K562 (cell line): ENCODE results near the gene YAE1. TPM values are rescaled to one million over a fixed set of nuclear protein-coding genes. Genes with fewer than 3 reads are reported as not detected.
A peak's percentile ranks its signal among the peaks of the same experiment; 100 is the strongest.

ENCODE experiments used
- DNMT1 ChIP-seq: fragments of 450-650 bp; IDR thresholded peaks from 2 replicates; pipeline ENCODE4 v1.6.1; 2016; ENCODE audit warnings: antibody characterized with exemption, mild to moderate bottlenecking
- L3MBTL2 ChIP-seq: fragments of 450-650 bp; IDR thresholded peaks from 2 replicates; pipeline ENCODE4 v1.6.1; 2016; ENCODE audit warnings: mild to moderate bottlenecking, moderate library complexity
- NONO ChIP-seq, 2 experiments: fragments of 200-400 bp in 1 of 2; fragments of 450-650 bp in 1 of 2; formaldehyde crosslinking in 1 of 2; IDR thresholded peaks; 2 replicates each; pipeline ENCODE4 v1.6.1; 2017; ENCODE audit warnings: low read depth in 2 of 2, mild to moderate bottlenecking in 2 of 2, moderate library complexity in 2 of 2, low read length in 1 of 2
- SMAD1 ChIP-seq: fragments of 150-350 bp; IDR thresholded peaks from 2 replicates; pipeline ENCODE4 v1.6.1; 2014; ENCODE audit warnings: low read length, low read depth; ENCODE audit not compliant: partially characterized antibody
- ZNF589 ChIP-seq: fragments of 200-800 bp; sonication (Bioruptor generic); IDR thresholded peaks from 2 replicates; pipeline ENCODE4 v1.6.1; 2016; ENCODE audit warnings: low read depth, missing genetic modification characterization, missing compliant biosample characterization
- polyA plus RNA-seq, 8 experiments: library from polyadenylated mRNA; depleted of rRNA in 4 of 8; stranded (reverse) in 5 of 8; unstranded in 3 of 8; fragments of >200 nt; fragmentation: Nextera tagmentation in 2 of 8; fragmentation: Illumina TruSeq in 1 of 8; extraction: Ambion mirVana in 2 of 8; extraction: Trizol in 1 of 8; gene quantifications; 2 replicates each; pipeline versions ENCODE4 v1.2.1 to v1.2.3, GENCODE V29; 2011 to 2014; ENCODE audit warnings: inconsistent platforms in 1 of 8, missing spikeins in 1 of 8
- total RNA-seq, 7 experiments: library from RNA; depleted of rRNA in 6 of 7; stranded (reverse); fragments of >200 nt in 6 of 7; fragmentation: Illumina TruSeq in 2 of 7; extraction: Trizol in 2 of 7; gene quantifications; 2 replicates each; pipeline versions ENCODE4 v1.2.1 to v1.2.3, GENCODE V29; 2011 to 2021; ENCODE audit warnings: low replicate concordance in 1 of 7
- TF ChIP-seq, protein P1 (sequence below): fragments of 450-650 bp; IDR thresholded peaks from 2 replicates; pipeline ENCODE4 v1.6.1; 2016; ENCODE audit warnings: mild to moderate bottlenecking, moderate library complexity
- TF ChIP-seq, protein P2 (sequence below), 3 experiments: IDR thresholded peaks in 2 of 3; conservative IDR thresholded peaks in 1 of 3; 2 replicates each; pipeline ENCODE4 v1.5.1; 2011 to 2012; ENCODE audit warnings: low read length in 3 of 3, mild to moderate bottlenecking in 3 of 3, control low read depth in 2 of 3, improper control_type of control experiment in 1 of 3, inconsistent platforms in 1 of 3, low read depth in 1 of 3, mixed read lengths in 1 of 3, moderate library complexity in 1 of 3; ENCODE audit not compliant: insufficient read depth in 2 of 3
- TF ChIP-seq, protein P3 (sequence below), 2 experiments: IDR thresholded peaks; 2 replicates each; pipeline ENCODE4 v1.6.1; 2011; ENCODE audit warnings: borderline replicate concordance in 1 of 2, control low read depth in 1 of 2, low read depth in 1 of 2, low read length in 1 of 2, mild to moderate bottlenecking in 1 of 2, mixed read lengths in 1 of 2, moderate library complexity in 1 of 2; ENCODE audit not compliant: insufficient read depth in 1 of 2, insufficient read length in 1 of 2, poor library complexity in 1 of 2, severe bottlenecking in 1 of 2; ENCODE audit errors: extremely low read depth in 1 of 2

The YAE1 gene
- total and polyA plus RNA-seq, 9 of the 15 experiments (the other 6 are each of a cell fraction or from before 2014, with no cell fraction given) = 15.2 to 63.4 (median 30.1) TPM

DNA sequence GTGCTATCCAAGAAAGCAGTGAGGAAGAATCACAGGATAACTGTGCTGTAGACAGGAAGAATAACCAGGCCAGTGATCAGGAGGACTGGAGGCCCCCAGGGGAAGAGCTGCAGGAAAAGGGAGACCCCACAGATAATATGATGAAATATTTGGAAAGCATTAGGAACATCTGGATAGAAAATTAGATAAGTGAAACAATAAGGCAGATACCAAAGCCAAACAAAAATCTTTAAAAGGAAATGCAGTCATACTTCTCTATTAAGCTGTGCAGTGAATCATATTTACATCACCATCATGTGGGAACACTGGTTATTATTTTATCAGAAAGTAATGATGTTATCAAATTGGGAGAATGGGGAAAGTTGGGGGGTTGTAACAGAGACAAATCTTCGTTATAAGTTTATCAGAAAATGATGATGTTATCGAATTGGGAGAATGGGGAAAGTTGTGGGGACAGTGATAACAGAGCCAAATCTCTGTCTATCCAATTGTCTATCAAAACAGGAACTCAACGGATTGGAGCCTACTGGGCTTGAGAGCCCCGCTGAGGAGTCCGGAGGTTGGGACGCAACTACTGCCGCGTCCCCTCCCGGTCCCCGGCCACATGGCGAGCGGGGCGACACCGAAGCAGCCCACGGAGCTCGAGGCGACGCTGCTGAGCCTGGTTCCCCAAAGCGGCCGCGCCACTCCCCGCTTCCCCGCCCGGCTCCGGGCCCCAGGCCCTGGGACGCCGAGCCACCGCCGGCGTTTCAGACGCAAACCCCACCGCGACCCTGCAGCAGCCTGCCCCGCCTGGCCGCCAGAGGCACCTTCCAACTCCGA lies 43.1 kb downstream of the YAE1 start (continued):
- TF ChIP-seq, protein P1, sequence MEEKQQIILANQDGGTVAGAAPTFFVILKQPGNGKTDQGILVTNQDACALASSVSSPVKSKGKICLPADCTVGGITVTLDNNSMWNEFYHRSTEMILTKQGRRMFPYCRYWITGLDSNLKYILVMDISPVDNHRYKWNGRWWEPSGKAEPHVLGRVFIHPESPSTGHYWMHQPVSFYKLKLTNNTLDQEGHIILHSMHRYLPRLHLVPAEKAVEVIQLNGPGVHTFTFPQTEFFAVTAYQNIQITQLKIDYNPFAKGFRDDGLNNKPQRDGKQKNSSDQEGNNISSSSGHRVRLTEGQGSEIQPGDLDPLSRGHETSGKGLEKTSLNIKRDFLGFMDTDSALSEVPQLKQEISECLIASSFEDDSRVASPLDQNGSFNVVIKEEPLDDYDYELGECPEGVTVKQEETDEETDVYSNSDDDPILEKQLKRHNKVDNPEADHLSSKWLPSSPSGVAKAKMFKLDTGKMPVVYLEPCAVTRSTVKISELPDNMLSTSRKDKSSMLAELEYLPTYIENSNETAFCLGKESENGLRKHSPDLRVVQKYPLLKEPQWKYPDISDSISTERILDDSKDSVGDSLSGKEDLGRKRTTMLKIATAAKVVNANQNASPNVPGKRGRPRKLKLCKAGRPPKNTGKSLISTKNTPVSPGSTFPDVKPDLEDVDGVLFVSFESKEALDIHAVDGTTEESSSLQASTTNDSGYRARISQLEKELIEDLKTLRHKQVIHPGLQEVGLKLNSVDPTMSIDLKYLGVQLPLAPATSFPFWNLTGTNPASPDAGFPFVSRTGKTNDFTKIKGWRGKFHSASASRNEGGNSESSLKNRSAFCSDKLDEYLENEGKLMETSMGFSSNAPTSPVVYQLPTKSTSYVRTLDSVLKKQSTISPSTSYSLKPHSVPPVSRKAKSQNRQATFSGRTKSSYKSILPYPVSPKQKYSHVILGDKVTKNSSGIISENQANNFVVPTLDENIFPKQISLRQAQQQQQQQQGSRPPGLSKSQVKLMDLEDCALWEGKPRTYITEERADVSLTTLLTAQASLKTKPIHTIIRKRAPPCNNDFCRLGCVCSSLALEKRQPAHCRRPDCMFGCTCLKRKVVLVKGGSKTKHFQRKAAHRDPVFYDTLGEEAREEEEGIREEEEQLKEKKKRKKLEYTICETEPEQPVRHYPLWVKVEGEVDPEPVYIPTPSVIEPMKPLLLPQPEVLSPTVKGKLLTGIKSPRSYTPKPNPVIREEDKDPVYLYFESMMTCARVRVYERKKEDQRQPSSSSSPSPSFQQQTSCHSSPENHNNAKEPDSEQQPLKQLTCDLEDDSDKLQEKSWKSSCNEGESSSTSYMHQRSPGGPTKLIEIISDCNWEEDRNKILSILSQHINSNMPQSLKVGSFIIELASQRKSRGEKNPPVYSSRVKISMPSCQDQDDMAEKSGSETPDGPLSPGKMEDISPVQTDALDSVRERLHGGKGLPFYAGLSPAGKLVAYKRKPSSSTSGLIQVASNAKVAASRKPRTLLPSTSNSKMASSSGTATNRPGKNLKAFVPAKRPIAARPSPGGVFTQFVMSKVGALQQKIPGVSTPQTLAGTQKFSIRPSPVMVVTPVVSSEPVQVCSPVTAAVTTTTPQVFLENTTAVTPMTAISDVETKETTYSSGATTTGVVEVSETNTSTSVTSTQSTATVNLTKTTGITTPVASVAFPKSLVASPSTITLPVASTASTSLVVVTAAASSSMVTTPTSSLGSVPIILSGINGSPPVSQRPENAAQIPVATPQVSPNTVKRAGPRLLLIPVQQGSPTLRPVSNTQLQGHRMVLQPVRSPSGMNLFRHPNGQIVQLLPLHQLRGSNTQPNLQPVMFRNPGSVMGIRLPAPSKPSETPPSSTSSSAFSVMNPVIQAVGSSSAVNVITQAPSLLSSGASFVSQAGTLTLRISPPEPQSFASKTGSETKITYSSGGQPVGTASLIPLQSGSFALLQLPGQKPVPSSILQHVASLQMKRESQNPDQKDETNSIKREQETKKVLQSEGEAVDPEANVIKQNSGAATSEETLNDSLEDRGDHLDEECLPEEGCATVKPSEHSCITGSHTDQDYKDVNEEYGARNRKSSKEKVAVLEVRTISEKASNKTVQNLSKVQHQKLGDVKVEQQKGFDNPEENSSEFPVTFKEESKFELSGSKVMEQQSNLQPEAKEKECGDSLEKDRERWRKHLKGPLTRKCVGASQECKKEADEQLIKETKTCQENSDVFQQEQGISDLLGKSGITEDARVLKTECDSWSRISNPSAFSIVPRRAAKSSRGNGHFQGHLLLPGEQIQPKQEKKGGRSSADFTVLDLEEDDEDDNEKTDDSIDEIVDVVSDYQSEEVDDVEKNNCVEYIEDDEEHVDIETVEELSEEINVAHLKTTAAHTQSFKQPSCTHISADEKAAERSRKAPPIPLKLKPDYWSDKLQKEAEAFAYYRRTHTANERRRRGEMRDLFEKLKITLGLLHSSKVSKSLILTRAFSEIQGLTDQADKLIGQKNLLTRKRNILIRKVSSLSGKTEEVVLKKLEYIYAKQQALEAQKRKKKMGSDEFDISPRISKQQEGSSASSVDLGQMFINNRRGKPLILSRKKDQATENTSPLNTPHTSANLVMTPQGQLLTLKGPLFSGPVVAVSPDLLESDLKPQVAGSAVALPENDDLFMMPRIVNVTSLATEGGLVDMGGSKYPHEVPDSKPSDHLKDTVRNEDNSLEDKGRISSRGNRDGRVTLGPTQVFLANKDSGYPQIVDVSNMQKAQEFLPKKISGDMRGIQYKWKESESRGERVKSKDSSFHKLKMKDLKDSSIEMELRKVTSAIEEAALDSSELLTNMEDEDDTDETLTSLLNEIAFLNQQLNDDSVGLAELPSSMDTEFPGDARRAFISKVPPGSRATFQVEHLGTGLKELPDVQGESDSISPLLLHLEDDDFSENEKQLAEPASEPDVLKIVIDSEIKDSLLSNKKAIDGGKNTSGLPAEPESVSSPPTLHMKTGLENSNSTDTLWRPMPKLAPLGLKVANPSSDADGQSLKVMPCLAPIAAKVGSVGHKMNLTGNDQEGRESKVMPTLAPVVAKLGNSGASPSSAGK = peak; percentile 38; the same call in 1 of the 2 replicates
- TF ChIP-seq, protein P2, sequence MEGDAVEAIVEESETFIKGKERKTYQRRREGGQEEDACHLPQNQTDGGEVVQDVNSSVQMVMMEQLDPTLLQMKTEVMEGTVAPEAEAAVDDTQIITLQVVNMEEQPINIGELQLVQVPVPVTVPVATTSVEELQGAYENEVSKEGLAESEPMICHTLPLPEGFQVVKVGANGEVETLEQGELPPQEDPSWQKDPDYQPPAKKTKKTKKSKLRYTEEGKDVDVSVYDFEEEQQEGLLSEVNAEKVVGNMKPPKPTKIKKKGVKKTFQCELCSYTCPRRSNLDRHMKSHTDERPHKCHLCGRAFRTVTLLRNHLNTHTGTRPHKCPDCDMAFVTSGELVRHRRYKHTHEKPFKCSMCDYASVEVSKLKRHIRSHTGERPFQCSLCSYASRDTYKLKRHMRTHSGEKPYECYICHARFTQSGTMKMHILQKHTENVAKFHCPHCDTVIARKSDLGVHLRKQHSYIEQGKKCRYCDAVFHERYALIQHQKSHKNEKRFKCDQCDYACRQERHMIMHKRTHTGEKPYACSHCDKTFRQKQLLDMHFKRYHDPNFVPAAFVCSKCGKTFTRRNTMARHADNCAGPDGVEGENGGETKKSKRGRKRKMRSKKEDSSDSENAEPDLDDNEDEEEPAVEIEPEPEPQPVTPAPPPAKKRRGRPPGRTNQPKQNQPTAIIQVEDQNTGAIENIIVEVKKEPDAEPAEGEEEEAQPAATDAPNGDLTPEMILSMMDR (IDR thresholded peaks at IDR 0.05 in 2 of 3, conservative IDR thresholded peaks at IDR 0.05 in 1 of 3; ENCODE audit: insufficient read depth in 2 of 3, low read depth in 1 of 3, low read length in 3 of 3) = no peak
- no peak for TF ChIP-seq DNMT1
- TF ChIP-seq L3MBTL2 = peak; percentile 68; the same call in 1 of the 2 replicates
- TF ChIP-seq NONO (IDR thresholded peaks at IDR 0.05; ENCODE audit: low read depth in 2 of 2, low read length in 1 of 2) = no peak
- no peak for TF ChIP-seq ZNF589 (CRISPR knock-in tag)
- TF ChIP-seq, protein P3, sequence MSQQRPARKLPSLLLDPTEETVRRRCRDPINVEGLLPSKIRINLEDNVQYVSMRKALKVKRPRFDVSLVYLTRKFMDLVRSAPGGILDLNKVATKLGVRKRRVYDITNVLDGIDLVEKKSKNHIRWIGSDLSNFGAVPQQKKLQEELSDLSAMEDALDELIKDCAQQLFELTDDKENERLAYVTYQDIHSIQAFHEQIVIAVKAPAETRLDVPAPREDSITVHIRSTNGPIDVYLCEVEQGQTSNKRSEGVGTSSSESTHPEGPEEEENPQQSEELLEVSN (IDR thresholded peaks at IDR 0.05; ENCODE audit: borderline replicate concordance in 1 of 2, extremely low read depth in 1 of 2, insufficient read depth in 1 of 2, insufficient read length in 1 of 2, low read depth in 1 of 2, low read length in 1 of 2, poor library complexity in 1 of 2, severe bottlenecking in 1 of 2) = peak; percentile 36 to 62
- no peak for TF ChIP-seq SMAD1
